ENCODE measurements around the gene NEO1.

NEO1 gene

GRCh38 chr15:73052653-73053397 is 562 bp downstream of the NEO1 start:
- Histone ChIP-seq H2AFZ (ENCODE audit: low read depth, low read length) (peak overlapping the region; percentile 82), H2BK12ac (ENCODE audit: low read length in 2 of 2) (peak overlapping the region in 1 of 2 experiments; percentile 94), H2BK15ac (ENCODE audit: low read depth, poor library complexity, severe bottlenecking) (no peak overlapping the region), H3K79me1 (replicated peaks; ENCODE audit: low read length, poor library complexity, severe bottlenecking) (peaks cover 2% of the 10 kb centered on the region), H3K4me2 (ENCODE audit: low read length, poor library complexity, severe bottlenecking) (peak overlapping the region; percentile 80), H3K27ac (ENCODE audit: low read length, poor library complexity, severe bottlenecking) (peak overlapping the region; percentile 68), H4K8ac (ENCODE audit: low read length) (no peak overlapping the region), H3K9ac (ENCODE audit: low read length) (peak overlapping the region; percentile 84), H4K91ac (ENCODE audit: low read length) (peak overlapping the region; percentile 52), H3K4me3 (ENCODE audit: insufficient read depth in 1 of 2, low read depth in 1 of 2, low read length in 2 of 2) (peak overlapping the region; percentile 90 to 93), H2BK5ac (ENCODE audit: low read depth, low read length, poor library complexity, severe bottlenecking) (peak overlapping the region; percentile 79), H3K27me3 (ENCODE audit: control insufficient read depth in 1 of 2, insufficient read depth in 1 of 2, low read length in 2 of 2) (peaks cover 0 to 5% of the 10 kb centered on the region in 2 experiments), H3K4me1 (ENCODE audit: control insufficient read depth, insufficient read depth, low read depth, low read length) (no peaks in the 10 kb centered on the region), H3K4ac (ENCODE audit: low read depth in 1 of 2, low read length in 2 of 2) (peak overlapping the region; percentile 54 to 94), H3K9me3 (ENCODE audit: control insufficient read depth, low read length) (no peaks in the 10 kb centered on the region), H3K23ac (ENCODE audit: low read length in 2 of 2) (peak overlapping the region in 1 of 2 experiments; percentile 94), H2BK120ac (ENCODE audit: low read depth, low read length) (peak overlapping the region; percentile 89), H3K14ac (ENCODE audit: low read length in 2 of 2) (peak overlapping the region; percentile 32 to 59), H3K36me3 (ENCODE audit: control insufficient read depth in 1 of 2, insufficient read depth in 2 of 2, low read depth in 1 of 2, low read length in 2 of 2) (no peaks in the 10 kb centered on the region), H2AK5ac (ENCODE audit: low read length, severe bottlenecking) (no peak overlapping the region), H3K18ac (ENCODE audit: low read depth in 1 of 2, low read length in 2 of 2) (peak overlapping the region; percentile 37 to 94)
- WGBS: under 1% methylated on average over 21 of the region's 61 CpGs
- DNase-seq: peak; percentile 80

GRCh38 chr15:73053398-73053723 is 1.1 kb downstream of the NEO1 start:
- H4K8ac ChIP-seq (ENCODE audit: low read length): no peak overlapping the region
- H2BK12ac ChIP-seq (ENCODE audit: low read length in 2 of 2): no peak overlapping the region
- no peaks in the 10 kb centered on the region for H3K36me3 ChIP-seq (ENCODE audit: control insufficient read depth in 1 of 2, insufficient read depth in 2 of 2, low read depth in 1 of 2, low read length in 2 of 2)
- no peak overlapping the region for H2AFZ ChIP-seq (ENCODE audit: low read depth, low read length)
- H2BK15ac ChIP-seq (ENCODE audit: low read depth, poor library complexity, severe bottlenecking): no peak overlapping the region
- H3K18ac ChIP-seq (ENCODE audit: low read depth in 1 of 2, low read length in 2 of 2): peak overlapping the region in 1 of 2 experiments; percentile 68
- peak overlapping the region; percentile 84 for H3K9ac ChIP-seq (ENCODE audit: low read length)
- no peak overlapping the region for H4K91ac ChIP-seq (ENCODE audit: low read length)
- no peaks in the 10 kb centered on the region for H3K9me3 ChIP-seq (ENCODE audit: control insufficient read depth, low read length)
- peak overlapping the region; percentile 68 for H3K27ac ChIP-seq (ENCODE audit: low read length, poor library complexity, severe bottlenecking)
- no peak for DNase-seq
- H3K79me1 ChIP-seq (replicated peaks; ENCODE audit: low read length, poor library complexity, severe bottlenecking): peaks cover 2% of the 10 kb centered on the region
- H3K27me3 ChIP-seq (ENCODE audit: control insufficient read depth in 1 of 2, insufficient read depth in 1 of 2, low read length in 2 of 2): peaks cover 0 to 5% of the 10 kb centered on the region in 2 experiments
- H3K4me2 ChIP-seq (ENCODE audit: low read length, poor library complexity, severe bottlenecking): peak overlapping the region; percentile 80
- H3K4me1 ChIP-seq (ENCODE audit: control insufficient read depth, insufficient read depth, low read depth, low read length): no peaks in the 10 kb centered on the region
- H2BK5ac ChIP-seq (ENCODE audit: low read depth, low read length, poor library complexity, severe bottlenecking): peak overlapping the region; percentile 37
- peak overlapping the region; percentile 90 to 93 for H3K4me3 ChIP-seq (ENCODE audit: insufficient read depth in 1 of 2, low read depth in 1 of 2, low read length in 2 of 2)
- peak overlapping the region in 1 of 2 experiments; percentile 52 for H3K23ac ChIP-seq (ENCODE audit: low read length in 2 of 2)
- H3K4ac ChIP-seq (ENCODE audit: low read depth in 1 of 2, low read length in 2 of 2): peak overlapping the region in 1 of 2 experiments; percentile 54
- H2AK5ac ChIP-seq (ENCODE audit: low read length, severe bottlenecking): no peak overlapping the region
- 18% methylated on average over 3 of the region's 8 CpGs for WGBS
- H3K14ac ChIP-seq (ENCODE audit: low read length in 2 of 2): no peak overlapping the region
- H2BK120ac ChIP-seq (ENCODE audit: low read depth, low read length): no peak overlapping the region

- Histone ChIP-seq H2AFZ (ENCODE audit: low read depth, low read length) (no peak overlapping the region), H3K18ac (ENCODE audit: low read depth in 1 of 2, low read length in 2 of 2) (no peak overlapping the region), H2AK5ac (ENCODE audit: low read length, severe bottlenecking) (no peak overlapping the region), H3K14ac (ENCODE audit: low read length in 2 of 2) (no peak overlapping the region), H3K36me3 (ENCODE audit: control insufficient read depth in 1 of 2, insufficient read depth in 2 of 2, low read depth in 1 of 2, low read length in 2 of 2) (no peaks in the 10 kb centered on the region), H3K9ac (ENCODE audit: low read length) (no peak overlapping the region), H3K4me3 (ENCODE audit: insufficient read depth in 1 of 2, low read depth in 1 of 2, low read length in 2 of 2) (no peak overlapping the region), H3K27me3 (ENCODE audit: control insufficient read depth in 1 of 2, insufficient read depth in 1 of 2, low read length in 2 of 2) (no peaks in the 10 kb centered on the region), H3K9me3 (ENCODE audit: control insufficient read depth, low read length) (no peaks in the 10 kb centered on the region), H4K91ac (ENCODE audit: low read length) (no peak overlapping the region), H3K23ac (ENCODE audit: low read length in 2 of 2) (no peak overlapping the region), H3K4me1 (ENCODE audit: control insufficient read depth, insufficient read depth, low read depth, low read length) (no peaks in the 10 kb centered on the region), H2BK12ac (ENCODE audit: low read length in 2 of 2) (no peak overlapping the region), H2BK15ac (ENCODE audit: low read depth, poor library complexity, severe bottlenecking) (no peak overlapping the region), H3K4ac (ENCODE audit: low read depth in 1 of 2, low read length in 2 of 2) (no peak overlapping the region), H3K79me1 (replicated peaks; ENCODE audit: low read length, poor library complexity, severe bottlenecking) (peaks cover 2% of the 10 kb centered on the region), H2BK5ac (ENCODE audit: low read depth, low read length, poor library complexity, severe bottlenecking) (peak overlapping the region; percentile 44), H3K27ac (ENCODE audit: low read length, poor library complexity, severe bottlenecking) (no peak overlapping the region), H4K8ac (ENCODE audit: low read length) (no peak overlapping the region), H3K4me2 (ENCODE audit: low read length, poor library complexity, severe bottlenecking) (peak overlapping the region; percentile 34), H2BK120ac (ENCODE audit: low read depth, low read length) (no peak overlapping the region)
- no peak for DNase-seq
- 82% methylated on average over 6 of the region's 6 CpGs for WGBS
Observed at GRCh38 chr15:73054417-73054953, 2.2 kb downstream of the NEO1 start.

- H2BK120ac ChIP-seq (ENCODE audit: low read depth, low read length): no peak overlapping the region
- H3K4me1 ChIP-seq (ENCODE audit: control insufficient read depth, insufficient read depth, low read depth, low read length): no peaks in the 10 kb centered on the region
- no peak overlapping the region for H3K23ac ChIP-seq (ENCODE audit: low read length in 2 of 2)
- H3K4me3 ChIP-seq (ENCODE audit: insufficient read depth in 1 of 2, low read depth in 1 of 2, low read length in 2 of 2): no peak overlapping the region
- H3K36me3 ChIP-seq (ENCODE audit: control insufficient read depth in 1 of 2, insufficient read depth in 2 of 2, low read depth in 1 of 2, low read length in 2 of 2): no peaks in the 10 kb centered on the region
- no peak overlapping the region for H3K18ac ChIP-seq (ENCODE audit: low read depth in 1 of 2, low read length in 2 of 2)
- no peak overlapping the region for H4K91ac ChIP-seq (ENCODE audit: low read length)
- H3K4me2 ChIP-seq (ENCODE audit: low read length, poor library complexity, severe bottlenecking): no peak overlapping the region
- no peak overlapping the region for H2BK5ac ChIP-seq (ENCODE audit: low read depth, low read length, poor library complexity, severe bottlenecking)
- no peaks in the 10 kb centered on the region for H3K9me3 ChIP-seq (ENCODE audit: control insufficient read depth, low read length)
- no peak for DNase-seq
- H4K8ac ChIP-seq (ENCODE audit: low read length): no peak overlapping the region
- peaks cover 9% of the 10 kb centered on the region for H3K79me1 ChIP-seq (replicated peaks; ENCODE audit: low read length, poor library complexity, severe bottlenecking)
- no peak overlapping the region for H2BK15ac ChIP-seq (ENCODE audit: low read depth, poor library complexity, severe bottlenecking)
- no peak overlapping the region for H3K14ac ChIP-seq (ENCODE audit: low read length in 2 of 2)
- no peak overlapping the region for H2BK12ac ChIP-seq (ENCODE audit: low read length in 2 of 2)
- no peak overlapping the region for H2AFZ ChIP-seq (ENCODE audit: low read depth, low read length)
- H2AK5ac ChIP-seq (ENCODE audit: low read length, severe bottlenecking): no peak overlapping the region
- no peaks in the 10 kb centered on the region for H3K27me3 ChIP-seq (ENCODE audit: control insufficient read depth in 1 of 2, insufficient read depth in 1 of 2, low read length in 2 of 2)
- H3K27ac ChIP-seq (ENCODE audit: low read length, poor library complexity, severe bottlenecking): no peak overlapping the region
- H3K4ac ChIP-seq (ENCODE audit: low read depth in 1 of 2, low read length in 2 of 2): no peak overlapping the region
- no peak overlapping the region for H3K9ac ChIP-seq (ENCODE audit: low read length)
- WGBS: 85% methylated on average over 2 of the region's 3 CpGs
Observed at GRCh38 chr15:73056460-73056859, 4.2 kb downstream of the NEO1 start.
